AG09319 (cell line): Measurements from ENCODE around the gene GAGE12H.

Source experiments
- DNase-seq: peaks from one replicate; pipeline ENCODE4 v3.0.0-alpha.2; 2010; ENCODE audit warnings: low read depth; ENCODE audit errors: extremely low read depth
- TF ChIP-seq, protein P1 (sequence below): IDR thresholded peaks from 2 replicates; pipeline ENCODE4 v1.5.1; 2011; ENCODE audit warnings: low read depth, mild to moderate bottlenecking, inconsistent platforms, low read length, moderate library complexity

GAGE12H gene

GRCh38 chrX:49618574-49618973 is 38.8 kb downstream of the GAGE12H start:
- TF ChIP-seq, protein P1, sequence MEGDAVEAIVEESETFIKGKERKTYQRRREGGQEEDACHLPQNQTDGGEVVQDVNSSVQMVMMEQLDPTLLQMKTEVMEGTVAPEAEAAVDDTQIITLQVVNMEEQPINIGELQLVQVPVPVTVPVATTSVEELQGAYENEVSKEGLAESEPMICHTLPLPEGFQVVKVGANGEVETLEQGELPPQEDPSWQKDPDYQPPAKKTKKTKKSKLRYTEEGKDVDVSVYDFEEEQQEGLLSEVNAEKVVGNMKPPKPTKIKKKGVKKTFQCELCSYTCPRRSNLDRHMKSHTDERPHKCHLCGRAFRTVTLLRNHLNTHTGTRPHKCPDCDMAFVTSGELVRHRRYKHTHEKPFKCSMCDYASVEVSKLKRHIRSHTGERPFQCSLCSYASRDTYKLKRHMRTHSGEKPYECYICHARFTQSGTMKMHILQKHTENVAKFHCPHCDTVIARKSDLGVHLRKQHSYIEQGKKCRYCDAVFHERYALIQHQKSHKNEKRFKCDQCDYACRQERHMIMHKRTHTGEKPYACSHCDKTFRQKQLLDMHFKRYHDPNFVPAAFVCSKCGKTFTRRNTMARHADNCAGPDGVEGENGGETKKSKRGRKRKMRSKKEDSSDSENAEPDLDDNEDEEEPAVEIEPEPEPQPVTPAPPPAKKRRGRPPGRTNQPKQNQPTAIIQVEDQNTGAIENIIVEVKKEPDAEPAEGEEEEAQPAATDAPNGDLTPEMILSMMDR, result no peak
- no peak for DNase-seq

- DNase-seq, result no peak
- TF ChIP-seq, protein P1, result no peak
These were observed 47.5 kb downstream of the GAGE12H start for GRCh38 chrX:49627086-49627777.
